ENCODE results near the gene TMEM231.
"Not testable (repeated sequence)": the region's sequence is repeated elsewhere in the genome, so short reads cannot be mapped to it uniquely, and the experiment has no call there.

The TMEM231 gene

DNA sequence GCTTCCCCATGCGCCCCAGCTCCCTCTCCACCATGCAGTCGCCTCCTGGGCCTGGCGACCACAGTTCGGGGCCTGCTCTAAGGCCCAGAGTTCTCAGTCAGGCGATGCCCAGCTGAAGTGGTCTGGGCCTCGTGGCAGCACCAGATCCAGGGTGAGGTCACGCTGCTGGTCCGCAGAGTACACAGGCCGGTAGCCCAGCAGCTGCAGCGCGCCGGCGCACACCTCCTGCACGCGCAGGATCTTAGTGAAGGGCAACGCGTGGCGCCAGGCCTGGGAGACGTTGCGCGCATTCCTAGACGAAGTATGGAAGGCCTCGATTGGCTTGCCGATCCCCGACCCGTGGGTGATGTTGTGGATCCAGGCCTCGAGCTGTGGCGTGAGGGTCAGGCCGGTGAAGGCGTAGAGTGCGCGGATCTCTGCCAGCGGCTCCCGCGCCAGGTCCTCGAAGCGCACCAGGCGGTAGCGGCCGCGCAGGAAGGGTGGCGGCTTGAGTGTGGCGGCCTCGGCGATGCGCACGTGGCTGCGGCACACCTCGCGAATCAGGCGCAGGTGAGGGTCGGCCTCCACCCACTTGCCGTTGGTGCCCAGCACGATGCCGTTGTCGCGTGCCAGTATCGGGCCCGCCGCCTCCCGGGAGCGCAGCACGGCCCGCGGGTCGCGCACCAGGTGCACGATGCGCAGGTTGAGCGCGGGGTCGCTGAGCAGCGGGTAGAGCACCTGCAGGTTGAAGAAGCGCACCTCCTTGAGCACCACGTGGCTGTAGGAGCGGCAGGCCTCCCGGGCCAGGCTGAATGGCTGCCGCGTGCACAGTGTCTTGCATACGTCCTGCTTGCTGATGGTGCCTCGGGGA lies 26.8 kb downstream of the TMEM231 start:
- DNase-seq, result no peak

DNA sequence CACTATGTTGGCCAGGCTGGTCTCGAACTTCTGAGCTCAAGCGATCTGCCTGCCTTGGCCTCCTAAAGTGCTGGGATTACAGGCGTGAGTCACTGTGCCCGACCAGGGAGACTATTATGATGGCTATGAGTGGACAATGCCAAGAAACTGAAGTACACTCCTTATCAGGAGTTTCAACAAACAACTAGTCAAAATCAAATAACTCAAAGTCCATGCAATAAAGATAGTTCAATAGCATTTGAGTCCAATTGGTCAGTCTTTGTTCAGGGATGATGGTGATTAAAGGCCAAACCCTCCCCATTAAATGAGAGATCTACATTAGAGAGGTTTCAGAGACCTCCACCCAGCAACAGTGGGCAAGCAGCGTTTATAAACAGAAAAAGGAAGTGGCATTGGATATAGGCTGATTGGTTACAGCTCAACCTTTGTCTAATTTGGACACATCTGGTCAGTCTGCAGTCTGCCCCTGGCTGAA lies 28.2 kb downstream of the TMEM231 start:
- DNase-seq, result no peak

DNA sequence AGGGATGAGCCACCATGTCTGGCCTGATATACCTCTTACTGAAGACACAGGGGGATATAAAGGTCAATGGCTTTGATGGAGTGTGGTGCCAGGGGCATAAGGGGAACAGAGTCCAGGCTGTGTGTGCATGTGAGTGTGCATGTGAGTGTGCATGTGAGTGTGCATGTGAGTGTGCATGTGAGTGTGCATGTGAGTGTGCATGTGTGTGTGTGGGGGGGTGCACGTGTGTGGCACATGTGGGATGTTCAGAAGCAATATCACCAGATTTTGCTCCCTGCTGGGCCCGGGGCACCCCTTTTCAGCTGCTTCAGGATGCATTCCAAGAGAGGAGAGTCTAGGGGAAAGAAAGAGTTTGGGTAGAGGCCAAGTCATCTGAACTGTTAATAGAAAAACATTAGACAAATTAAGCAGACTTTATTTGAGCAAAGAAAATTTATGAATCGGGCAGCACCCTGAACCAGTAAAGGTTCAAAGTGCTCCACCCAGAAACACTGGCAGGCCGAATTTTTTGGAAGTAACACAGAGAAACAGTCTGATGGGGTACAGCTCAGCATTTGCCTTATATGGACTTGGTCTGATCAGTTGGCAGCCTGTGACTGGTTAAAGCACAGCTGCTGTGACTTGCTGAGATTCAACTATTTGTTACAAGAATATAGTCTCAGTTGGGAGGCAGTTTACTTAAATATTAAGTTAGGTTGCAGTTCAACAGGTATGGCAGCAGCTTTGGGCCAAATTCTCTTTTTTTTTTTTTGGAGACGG lies 29.8 kb downstream of the TMEM231 start:
- no peak for DNase-seq

DNA sequence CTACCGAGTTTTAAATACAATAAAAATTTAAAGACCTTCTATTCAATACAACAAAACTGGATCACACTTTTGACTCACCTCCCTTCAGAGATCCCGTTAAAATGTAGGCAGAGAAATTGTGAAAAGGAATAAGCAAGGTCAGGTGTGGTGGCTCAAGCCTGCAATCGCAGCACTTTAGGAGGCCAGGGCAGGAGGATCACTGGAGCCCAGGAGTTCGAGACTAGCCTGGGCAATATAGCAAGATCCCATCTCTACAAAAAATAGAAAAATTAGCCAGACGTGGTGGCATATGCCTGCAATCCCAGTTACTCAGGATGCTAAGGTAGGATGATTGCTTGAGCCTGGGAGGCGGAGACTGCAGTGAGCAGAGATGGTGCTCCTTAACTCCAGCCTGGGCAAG lies 36.9 kb downstream of the TMEM231 start:
- DNase-seq, result no peak

DNA sequence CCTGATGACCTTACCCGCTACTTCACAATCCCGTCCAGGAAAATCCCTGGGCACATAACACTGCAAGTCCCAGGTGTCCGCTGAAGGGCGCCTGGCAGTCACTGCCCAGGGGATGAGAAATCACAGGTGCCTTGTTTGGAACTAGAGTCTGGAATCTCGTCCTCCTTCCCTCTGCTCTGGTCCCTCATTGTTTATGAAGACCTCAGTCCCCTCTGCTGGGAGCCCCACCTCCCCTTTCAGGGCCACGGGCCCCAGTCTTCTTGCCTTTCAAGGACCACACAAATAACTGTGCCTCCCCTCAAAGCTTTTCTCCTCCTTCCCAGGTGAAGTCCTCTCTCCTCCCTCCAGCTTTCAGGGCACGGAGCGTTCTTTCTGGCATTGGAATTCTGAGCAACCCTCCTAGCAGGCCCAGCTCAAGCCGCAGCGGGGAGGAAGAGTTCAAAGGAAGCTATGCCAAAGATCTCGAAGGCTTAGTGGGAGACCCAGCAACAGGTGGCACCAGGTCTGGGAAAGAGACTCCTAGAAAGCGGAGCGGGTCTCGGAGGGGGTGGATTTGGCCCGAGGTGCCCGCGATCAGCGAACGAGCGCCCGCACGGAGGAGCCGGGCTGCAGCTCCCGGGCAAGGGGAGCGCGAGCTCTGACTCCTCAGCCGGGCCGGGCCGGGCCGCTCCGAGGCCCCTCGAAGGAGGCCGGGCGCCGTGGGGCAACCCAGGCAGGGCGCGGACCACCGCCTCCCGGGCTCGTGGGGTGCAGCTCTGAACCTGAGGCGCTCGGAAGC lies 39.7 kb downstream of the TMEM231 start:
- DNase-seq, result peak in 2 of 5 donors; percentile 18 to 24

DNA sequence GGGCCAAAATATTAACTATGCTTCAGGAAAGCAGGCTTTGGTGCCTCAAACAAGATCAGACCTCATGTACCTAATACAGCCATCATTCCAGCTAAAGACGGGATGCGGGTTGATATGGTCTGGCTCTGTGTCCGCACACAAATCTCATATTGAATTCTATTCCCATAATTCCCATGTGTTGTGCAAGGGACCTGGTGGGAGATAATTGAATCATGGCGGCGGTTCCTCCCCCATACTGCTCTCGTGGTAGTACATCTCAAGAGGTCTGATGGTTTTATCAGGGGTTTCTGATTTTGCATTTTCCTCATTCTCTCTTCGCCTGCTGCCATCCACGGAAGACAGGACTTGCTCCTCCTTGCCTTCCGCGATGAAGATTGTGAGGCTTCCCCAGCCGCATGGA lies 41.8 kb downstream of the TMEM231 start:
- no peak for DNase-seq

DNA sequence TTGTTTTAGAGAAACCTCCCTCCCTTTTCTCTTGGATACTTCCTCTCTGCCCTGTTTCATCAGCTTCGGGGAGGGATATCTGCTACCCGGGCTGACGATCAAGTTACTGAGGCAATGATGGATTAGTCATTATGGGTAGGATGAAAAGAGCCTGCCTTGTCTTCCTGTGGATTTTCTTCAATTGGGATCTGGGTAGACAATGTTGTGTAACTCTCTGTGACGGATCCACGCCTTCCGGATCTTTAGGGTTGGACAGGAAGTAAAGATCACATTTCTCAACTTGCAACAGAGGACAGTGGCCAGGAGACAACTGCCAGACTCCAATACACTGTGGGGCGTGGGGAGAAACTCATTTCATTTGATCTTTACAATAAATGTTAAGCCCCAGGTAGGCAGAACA lies 49.5 kb downstream of the TMEM231 start:
- no peak for DNase-seq

DNA sequence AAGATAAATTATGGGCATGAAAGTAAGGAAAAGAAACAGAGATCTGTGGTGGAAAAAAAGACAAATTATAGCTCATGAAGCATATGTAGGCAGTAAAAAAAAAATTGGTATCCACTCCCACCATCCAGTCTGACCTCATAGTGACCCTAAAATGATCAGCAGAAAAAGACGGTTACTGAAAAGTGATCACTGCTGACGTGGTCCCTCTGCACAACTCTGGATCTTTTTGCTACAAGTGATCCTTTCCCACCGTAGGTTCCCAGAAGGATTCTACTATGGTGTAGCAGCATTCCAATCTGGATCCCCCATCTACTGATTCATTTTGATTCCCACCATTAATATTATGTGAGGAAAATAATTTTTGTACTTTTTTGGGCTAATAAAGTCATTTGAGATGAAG lies 49.9 kb downstream of the TMEM231 start:
- DNase-seq, result no peak

DNA sequence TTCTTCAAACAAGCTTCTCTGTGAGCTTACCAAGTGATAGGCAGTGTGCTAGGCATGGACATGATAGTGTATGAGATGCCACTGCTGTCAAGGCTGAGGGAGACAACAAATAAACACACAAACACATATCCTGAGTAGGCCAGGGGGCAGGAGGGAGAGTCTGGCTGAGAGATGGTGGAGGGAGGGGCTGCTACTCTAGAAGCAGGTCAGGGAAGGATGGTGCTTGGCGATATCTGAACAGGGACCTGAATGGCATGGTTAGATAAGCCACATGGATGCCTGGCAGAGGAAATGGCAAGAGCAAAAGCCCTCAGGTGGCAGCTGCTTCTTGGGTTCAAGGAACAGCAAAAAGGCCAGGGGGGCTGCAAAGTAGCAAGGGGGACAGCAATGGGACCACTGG lies 52.3 kb downstream of the TMEM231 start:
- no peak for DNase-seq

DNA sequence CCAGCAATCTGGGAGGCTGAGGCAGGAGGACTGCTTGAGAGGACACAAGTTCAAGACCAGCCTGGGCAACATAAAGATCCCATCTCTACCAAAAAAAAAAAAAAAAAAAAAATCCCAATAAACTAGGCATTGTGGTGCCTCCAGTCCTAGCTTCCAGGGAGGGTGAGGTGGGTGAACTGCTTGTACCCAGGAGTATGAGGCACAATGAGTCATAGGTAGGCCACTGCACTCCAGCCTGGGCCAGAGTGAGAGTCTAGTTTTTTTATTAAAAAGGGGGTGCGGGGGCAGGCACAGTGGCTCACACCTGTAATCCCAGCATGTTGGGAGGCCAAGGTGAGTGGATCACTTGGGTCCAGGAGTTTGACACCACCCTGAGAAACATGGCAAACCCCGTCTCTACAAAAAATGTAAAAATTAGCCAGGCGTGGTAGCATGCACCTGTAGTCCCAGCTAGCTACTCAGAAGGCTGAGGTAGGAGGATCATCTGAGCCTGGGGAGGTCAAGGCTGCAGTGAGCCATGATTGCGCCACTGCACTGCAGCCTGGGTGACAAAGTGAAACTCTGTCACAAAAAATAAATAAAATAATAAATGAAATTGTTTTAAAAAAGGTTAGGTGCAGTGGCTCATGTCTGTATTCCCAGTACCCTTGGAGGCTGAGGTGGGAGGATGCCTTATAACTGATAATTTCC lies 53.0 kb downstream of the TMEM231 start:
- no peak for DNase-seq

DNA sequence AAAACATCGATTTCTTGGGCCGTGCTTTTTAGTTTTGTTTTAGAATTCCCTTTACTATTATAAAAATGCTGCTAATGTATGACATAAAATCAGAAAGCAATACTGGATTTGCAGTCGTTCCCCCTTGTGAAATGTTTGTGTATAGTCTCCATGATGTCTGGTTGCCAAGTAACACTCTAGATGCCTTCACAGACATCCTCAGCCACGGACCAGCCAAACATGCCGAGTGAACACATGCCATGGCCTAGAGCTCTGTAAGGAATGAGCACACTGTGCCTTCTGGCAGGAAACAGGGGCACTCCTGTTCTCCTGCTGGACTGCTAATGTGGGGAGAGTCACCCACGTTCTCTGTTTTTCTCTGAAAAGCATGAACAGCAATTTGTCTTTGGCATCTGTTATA lies 54.2 kb downstream of the TMEM231 start:
- DNase-seq, result not testable (repeated sequence)

DNA sequence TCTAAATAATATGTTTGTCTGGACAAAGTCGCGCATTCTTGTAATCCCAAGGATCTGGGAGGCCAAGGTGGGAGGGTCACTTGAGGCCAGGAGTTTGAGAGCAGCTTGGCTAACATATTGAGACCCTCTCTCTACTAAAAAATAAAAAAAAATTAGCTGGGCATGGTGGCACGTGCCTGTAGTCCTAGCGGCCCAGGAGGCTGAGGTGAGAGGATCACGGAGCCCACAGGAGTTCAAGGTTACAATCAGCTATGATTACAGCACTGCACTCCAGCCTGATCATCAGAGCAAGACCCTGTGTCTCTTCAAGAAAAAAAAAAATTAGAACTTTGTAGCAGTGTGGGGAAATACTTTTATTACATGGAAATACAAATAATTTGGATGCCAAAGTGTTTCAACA lies 54.7 kb downstream of the TMEM231 start:
- DNase-seq, result no peak

DNA sequence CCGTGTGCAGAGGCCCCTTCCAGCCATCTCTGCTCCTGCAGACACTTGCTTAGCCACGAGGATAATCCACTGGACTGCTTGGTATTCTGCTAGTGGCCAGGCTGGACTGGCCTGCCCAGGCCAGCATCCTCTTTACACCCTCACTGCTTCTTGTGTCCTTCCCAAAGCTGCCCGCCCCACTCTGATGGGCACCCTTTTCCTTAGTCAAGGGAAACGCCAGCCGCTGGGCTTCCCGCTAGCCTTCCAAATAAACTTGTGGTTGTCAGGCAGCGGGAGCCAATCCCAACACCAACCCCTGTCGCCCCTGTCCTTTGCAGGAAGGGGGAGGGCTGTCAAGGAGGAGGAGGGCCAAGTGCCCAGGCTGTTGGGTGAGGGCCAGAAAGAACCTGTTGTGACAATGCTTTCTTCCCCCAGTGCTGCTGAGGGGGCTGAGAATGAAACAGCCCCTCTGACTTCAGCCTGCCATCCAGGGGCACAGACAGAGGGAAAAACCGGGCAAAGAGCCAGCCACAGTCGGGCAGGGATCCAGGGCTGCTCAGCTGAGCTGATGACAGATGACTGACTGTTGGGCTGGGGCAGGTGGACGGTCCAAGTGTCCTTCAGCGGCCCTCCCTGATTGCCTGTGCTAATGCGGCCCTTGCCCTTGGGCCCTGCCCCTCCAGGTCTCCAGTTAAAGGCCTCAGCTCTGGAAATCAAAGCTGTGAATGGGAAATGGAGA lies 57.3 kb downstream of the TMEM231 start:
- not testable (repeated sequence) for DNase-seq

DNA sequence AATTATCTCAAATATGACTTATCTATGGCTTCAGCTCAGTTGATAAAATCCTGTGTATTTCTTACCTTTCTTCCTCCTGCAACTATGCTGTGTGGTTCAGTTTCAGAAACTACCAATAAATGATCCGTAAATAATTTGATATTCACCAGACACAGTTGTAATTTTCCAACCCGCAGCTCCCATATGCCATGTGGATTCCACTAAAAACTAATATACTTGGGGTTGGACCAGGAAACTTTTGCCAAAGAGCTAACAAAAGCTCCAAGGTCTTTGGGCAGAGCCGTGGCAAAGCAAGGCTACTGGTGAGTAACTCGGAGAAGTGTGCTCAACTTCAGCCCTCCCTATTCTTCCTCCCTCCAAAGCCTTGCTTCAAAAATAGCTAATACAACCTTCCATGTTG lies 58.5 kb downstream of the TMEM231 start:
- DNase-seq, result no peak

DNA sequence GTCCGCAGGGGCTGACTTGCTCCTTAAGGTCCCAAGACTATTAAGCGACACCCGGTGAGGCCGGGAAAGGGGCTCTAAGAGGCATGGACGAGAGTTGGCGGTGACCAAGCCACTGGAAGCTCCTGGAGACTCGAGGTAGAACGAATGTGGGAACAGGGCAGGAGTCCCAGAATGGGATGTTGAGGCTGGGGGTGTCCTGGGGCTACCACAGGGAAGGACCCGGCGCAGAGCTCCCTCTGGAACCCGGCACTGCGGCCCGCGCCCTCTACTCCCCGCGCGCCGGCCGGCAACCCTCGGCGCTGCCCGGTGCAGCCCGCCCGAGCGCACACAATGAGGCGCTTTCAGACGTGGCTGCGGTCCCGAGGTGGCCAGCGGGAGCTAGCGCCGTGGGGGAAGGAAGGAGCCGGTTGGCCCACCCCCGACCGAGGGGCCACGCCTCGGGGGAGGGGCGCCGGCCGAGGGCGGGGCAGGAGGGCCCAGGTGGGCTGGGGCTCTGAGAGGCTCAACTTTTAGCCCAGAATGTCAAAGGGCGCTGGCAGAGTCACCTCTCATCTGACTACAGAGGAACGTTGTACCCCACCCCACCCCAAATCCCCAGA lies 60.9 kb downstream of the TMEM231 start, which contains the start of gene CHST6:
Gene CHST6, minus strand, starts transcription at position 366 of the 599 bp plus-strand sequence. CDS start 15,613 bp downstream, outside the sequence.
- DNase-seq, result no peak

DNA sequence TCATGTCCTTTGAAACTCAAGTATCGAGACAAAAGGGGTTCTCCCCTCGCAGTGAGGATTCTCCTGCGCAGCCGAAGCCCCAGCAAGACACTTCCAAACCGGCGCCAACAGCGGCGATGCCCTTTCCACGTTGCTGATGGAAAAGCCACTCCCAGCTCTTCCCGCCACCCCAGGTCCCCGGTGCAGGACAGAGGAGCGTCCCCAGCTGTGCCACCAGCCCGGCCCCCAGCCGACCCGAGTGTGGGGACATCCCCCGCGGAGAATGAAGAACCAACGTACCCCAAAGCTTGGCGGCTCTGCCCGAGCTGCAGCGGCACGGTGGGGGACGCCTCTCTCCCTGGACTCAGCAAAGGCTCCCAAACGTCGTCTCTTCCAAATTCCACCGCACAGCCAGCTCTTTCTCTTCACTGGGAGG lies 61.4 kb downstream of the TMEM231 start:
- no peak for DNase-seq

DNA sequence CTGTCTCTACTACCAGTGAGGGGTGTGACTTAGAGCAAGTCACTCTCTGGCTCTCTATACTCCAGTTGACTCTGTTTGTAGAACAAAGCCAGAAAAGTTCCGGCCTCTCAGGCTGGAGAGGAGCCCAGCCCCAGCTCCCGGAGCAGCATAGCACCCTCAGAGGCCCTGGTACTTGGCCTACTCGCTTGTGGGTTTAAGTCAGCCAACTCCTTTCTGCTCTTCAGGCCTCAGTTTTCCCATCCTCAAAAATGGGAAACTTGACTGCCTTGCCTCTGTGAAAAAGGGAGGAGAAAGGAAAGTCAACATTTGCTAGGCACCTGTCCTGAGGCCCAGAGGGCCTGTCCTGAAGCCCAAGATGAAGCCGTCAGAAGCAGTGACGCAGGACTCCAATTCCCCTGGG lies 61.9 kb downstream of the TMEM231 start:
- DNase-seq, result no peak

DNA sequence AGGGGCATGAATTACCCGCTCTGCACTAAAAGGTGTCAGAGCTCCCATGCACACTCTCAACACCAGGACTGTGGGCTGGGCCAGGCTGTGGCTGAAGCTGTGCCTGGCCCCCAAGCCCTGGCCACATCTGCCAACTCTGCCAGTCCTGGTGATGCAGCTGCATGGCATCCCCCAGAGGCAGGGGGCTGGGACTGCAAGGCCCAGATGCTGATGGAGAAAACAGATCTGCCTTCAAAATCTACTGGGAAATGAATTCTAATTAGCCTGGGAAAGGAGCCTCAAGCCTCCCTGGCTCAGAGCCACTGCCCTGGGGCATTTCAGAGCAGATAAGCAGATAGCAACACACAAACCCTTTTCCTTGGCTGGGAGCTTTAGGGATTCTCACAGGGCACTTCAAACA lies 64.2 kb downstream of the TMEM231 start:
- DNase-seq, result no peak

DNA sequence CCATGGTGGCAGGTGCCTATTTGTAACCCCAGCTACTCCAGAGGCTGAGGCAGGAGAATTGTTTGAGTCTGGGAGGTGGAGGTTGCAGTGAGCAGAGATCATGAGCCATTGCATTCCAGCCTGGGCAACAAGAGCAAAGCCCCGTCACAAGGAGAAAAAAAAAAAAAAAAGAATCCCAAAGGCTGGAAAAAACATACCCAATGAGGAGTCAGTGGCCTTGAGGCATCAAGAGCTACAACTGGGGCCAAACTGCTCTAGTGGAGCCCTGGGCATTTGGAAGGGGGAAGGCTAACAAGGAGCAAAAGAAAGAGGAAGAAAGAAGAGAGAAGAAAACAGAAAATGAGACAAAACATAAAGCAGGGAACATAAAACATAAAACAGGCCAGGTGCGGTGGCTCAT lies 67.7 kb downstream of the TMEM231 start:
- no peak for DNase-seq

Data from T-helper 1 cell (primary cell).